ENCODE results near the gene SYNE2. TPM values are rescaled to one million over a fixed set of nuclear protein-coding genes. Genes with fewer than 3 reads are reported as not detected.
A peak's percentile ranks its signal among the peaks of the same experiment; 100 is the strongest.

The SYNE2 gene
- total and polyA plus RNA-seq, 2 donors (not counting 3 experiments of a cell fraction or from before 2014, with no cell fraction given): 16.0 to 53.7 TPM

- peaks cover 5 to 6% of the 10 kb centered on the region in 2 experiments for H3K36me3 ChIP-seq (ENCODE audit: control insufficient read depth in 2 of 2, extremely low read depth in 1 of 2, insufficient read depth in 2 of 2, low read length in 2 of 2)
- intact Hi-C loops (cut with micrococcal nuclease) (no loop called here), dilution Hi-C loops (cut with MboI; ENCODE audit: extremely low pct_ligation_motif_present, low sequenced_read_pairs) (no loop called here)
- FAIRE-seq: peak; percentile 50
- ChIA-PET POLR2A (no interaction called here), CTCF (interaction anchor here (1.8 kb wide), 1 partner anchor 137 kb away, joined by 5 read pairs; no protein-coding TSS in a partner anchor)
- no peak overlapping the region for H3K4me2 ChIP-seq (ENCODE audit: insufficient read depth, low read length)
- H3K79me2 ChIP-seq (ENCODE audit: control insufficient read depth, insufficient read depth, low read length): no peaks in the 10 kb centered on the region
- no peaks in the 10 kb centered on the region for H3K9me1 ChIP-seq (replicated peaks; ENCODE audit: control insufficient read depth, extremely low read depth, insufficient read depth, low read length)
- no peaks in the 10 kb centered on the region for H3K27me3 ChIP-seq (ENCODE audit: control insufficient read depth in 2 of 2, insufficient read depth in 2 of 2, low read length in 2 of 2)
- BruUV-seq (replicated peaks): no TSS peak
- no peaks in the 10 kb centered on the region for H4K20me1 ChIP-seq (replicated peaks; ENCODE audit: control insufficient read depth, extremely low read depth, insufficient read depth, low read length)
- no peak overlapping the region for H3K4me3 ChIP-seq (replicated peaks in 1 of 3; ENCODE audit: insufficient read depth in 1 of 3, low read depth in 1 of 3, low read length in 3 of 3)
- H3K4me1 ChIP-seq (ENCODE audit: control insufficient read depth, extremely low read depth, insufficient read depth, low read length): peaks cover 4% of the 10 kb centered on the region
- no peak overlapping the region for H3K9ac ChIP-seq (replicated peaks; ENCODE audit: extremely low read depth, insufficient read depth, low read length)
- DNase-seq (ENCODE audit: low read depth, low spot score): peak; percentile 89
- TF ChIP-seq EZH2 (IDR thresholded peaks at IDR 0.05; ENCODE audit: borderline replicate concordance, low read depth, low read length, severe bottlenecking): no peak
- TF ChIP-seq, protein P1, sequence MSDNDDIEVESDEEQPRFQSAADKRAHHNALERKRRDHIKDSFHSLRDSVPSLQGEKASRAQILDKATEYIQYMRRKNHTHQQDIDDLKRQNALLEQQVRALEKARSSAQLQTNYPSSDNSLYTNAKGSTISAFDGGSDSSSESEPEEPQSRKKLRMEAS (IDR thresholded peaks at IDR 0.05; ENCODE audit: insufficient read depth, insufficient read length): no peak
- TF ChIP-seq GATA2 (IDR thresholded peaks at IDR 0.05; ENCODE audit: insufficient read depth, insufficient read length, low read depth, low read length): no peak
- TF ChIP-seq CTCF (IDR thresholded peaks at IDR 0.05; ENCODE audit: extremely low read depth in 1 of 2, insufficient read depth in 1 of 2, low read depth in 1 of 2, low read length in 2 of 2): no peak
- H2AFZ ChIP-seq (ENCODE audit: low read depth, low read length): no peak overlapping the region
- no peak overlapping the region for H3K27ac ChIP-seq (ENCODE audit: insufficient read depth, low read depth, low read length)
- H3K9me3 ChIP-seq (replicated peaks; ENCODE audit: control insufficient read depth, insufficient read depth, low read length): no peaks in the 10 kb centered on the region
Measured at GRCh38 chr14:64147126-64147790, 294.5 kb downstream of the SYNE2 start.

Measured in endothelial cell of umbilical vein (primary cell).